ENCODE results near the gene LARP4. TPM values are rescaled to one million over a fixed set of nuclear protein-coding genes. Genes with fewer than 3 reads are reported as not detected.
"Not testable (repeated sequence)": the region's sequence is repeated elsewhere in the genome, so short reads cannot be mapped to it uniquely, and the experiment has no call there.

Gene LARP4
- total RNA-seq, 1 donor, result 33.8 TPM

GRCh38 chr12:50518090-50518489 lies 117.4 kb downstream of the LARP4 start:
- DNase-seq (ENCODE audit: low read depth), result no peak
- H3K4me3 ChIP-seq (ENCODE audit: low read depth, low read length), result no peak overlapping the region
- TF ChIP-seq CTCF (IDR thresholded peaks at IDR 0.05; ENCODE audit: insufficient read depth, low read length), result no peak

DNA sequence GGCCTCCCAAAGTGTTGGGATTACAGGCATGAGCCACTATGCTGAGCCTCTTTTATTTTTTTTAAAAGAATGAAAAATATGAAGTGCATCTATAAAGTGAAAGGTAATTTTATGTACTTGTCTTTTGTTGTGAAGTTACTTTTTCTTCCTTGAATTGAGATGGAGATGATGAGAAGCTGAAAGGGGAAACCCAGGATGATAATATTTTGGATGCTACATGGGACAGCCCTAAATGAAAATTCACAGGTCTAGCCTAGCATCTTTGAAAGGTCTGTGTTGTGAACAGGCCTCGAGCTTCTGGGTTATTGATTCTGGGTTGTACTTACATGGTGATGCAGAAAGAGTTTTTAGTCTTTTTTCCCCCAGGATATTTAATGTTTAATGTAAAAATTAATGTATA lies 118.7 kb downstream of the LARP4 start:
- DNase-seq (ENCODE audit: low read depth), result no peak
- H3K4me3 ChIP-seq (ENCODE audit: low read depth, low read length), result no peak overlapping the region
- no peak for TF ChIP-seq CTCF (IDR thresholded peaks at IDR 0.05; ENCODE audit: insufficient read depth, low read length)

- TF ChIP-seq CTCF (IDR thresholded peaks at IDR 0.05; ENCODE audit: insufficient read depth, low read length), result no peak
- H3K4me3 ChIP-seq (ENCODE audit: low read depth, low read length), result no peak overlapping the region
- peak; percentile 64 for DNase-seq (ENCODE audit: low read depth)
These were observed 119.9 kb downstream of the LARP4 start for GRCh38 chr12:50520416-50521207.

GRCh38 chr12:50521781-50522180 lies 121.1 kb downstream of the LARP4 start:
- not testable (repeated sequence) for DNase-seq (ENCODE audit: low read depth); H3K4me3 ChIP-seq (ENCODE audit: low read depth, low read length)

DNA sequence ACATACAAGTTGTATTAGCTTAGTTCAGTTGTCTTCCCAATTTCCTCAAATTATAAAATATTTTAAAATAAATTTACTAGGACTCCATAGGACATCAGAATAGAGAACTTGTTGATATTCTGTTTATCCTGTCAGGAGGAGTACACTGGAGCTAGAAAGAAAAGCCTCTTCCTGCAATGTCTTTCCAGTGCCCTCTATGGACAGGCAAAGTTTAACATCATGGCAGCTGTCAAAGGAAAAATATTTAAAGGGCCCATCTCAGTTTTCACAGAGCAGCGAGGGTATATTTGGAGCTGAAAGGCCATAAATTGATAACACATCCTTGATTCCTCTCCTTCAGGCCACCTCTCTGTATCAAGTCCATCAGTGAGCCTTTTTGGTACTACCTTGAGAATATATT lies 123.1 kb downstream of the LARP4 start:
- DNase-seq (ENCODE audit: low read depth), result no peak
- TF ChIP-seq CTCF (IDR thresholded peaks at IDR 0.05; ENCODE audit: insufficient read depth, low read length), result no peak
- H3K4me3 ChIP-seq (ENCODE audit: low read depth, low read length), result no peak overlapping the region

DNA sequence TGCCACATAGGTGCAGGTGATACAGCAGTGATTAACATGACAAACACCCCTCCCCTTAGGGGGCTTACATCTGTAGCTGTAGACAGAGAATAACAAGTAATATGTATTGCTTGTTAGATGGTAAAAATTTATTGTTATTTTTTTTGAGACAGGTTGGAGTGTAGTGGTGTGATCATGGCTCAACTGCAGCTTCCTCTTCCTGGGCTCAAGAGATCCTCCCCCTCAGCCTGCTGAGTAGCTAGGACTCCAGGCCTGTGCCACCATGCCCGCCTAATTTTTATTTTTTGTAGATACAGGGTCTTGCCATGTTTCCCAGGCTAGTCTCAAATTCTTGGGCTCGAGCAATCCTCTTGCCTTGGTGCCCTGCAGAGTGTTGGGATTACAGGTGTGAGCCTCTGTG lies 123.9 kb downstream of the LARP4 start:
- DNase-seq (ENCODE audit: low read depth), result no peak
- H3K4me3 ChIP-seq (ENCODE audit: low read depth, low read length), result no peak overlapping the region
- no peak for TF ChIP-seq CTCF (IDR thresholded peaks at IDR 0.05; ENCODE audit: insufficient read depth, low read length)

- no peak for TF ChIP-seq CTCF (IDR thresholded peaks at IDR 0.05; ENCODE audit: insufficient read depth, low read length)
- no peak overlapping the region for H3K4me3 ChIP-seq (ENCODE audit: low read depth, low read length)
- no peak for DNase-seq (ENCODE audit: low read depth)
These were observed 124.7 kb downstream of the LARP4 start for GRCh38 chr12:50525422-50525821.

Measured in fibroblast of the aortic adventitia (primary cell).